Kidney (tissue), 14 donors: ENCODE data around the gene ING5. TPM values are rescaled to one million over a fixed set of nuclear protein-coding genes. Genes with fewer than 3 reads are reported as not detected.

Source experiments
- DNase-seq, 5 donors: peaks; one replicate each; pipeline ENCODE4 v3.0.0-alpha.2; 2013 to 2020
- FAIRE-seq: peaks from 2 replicates; lab custom pipeline; 2012; peaks lifted over from hg19 to GRCh38; lab: Jason Lieb, UNC
- H3K27ac ChIP-seq, 2 donors: one replicate each; pipeline ENCODE4 v1.7.0; 2013; ENCODE audit warnings: low read depth in 2 of 2, low read length in 2 of 2, inconsistent platforms in 1 of 2
- H3K27me3 ChIP-seq: one replicate; pipeline ENCODE4 v1.7.1; 2013; ENCODE audit warnings: low read length, inconsistent platforms; ENCODE audit not compliant: control insufficient read depth, insufficient read depth
- H3K36me3 ChIP-seq, 3 donors: one replicate each; pipeline versions ENCODE4 v1.7.0 to v1.7.1; 2013; ENCODE audit warnings: low read length in 3 of 3, control low read depth in 1 of 3, inconsistent platforms in 1 of 3; ENCODE audit not compliant: insufficient read depth in 3 of 3, control insufficient read depth in 2 of 3
- H3K4me1 ChIP-seq, 3 donors: one replicate each; pipeline versions ENCODE4 v1.7.0 to v1.7.1; 2013; ENCODE audit warnings: low read length in 3 of 3, inconsistent platforms in 1 of 3, low read depth in 1 of 3; ENCODE audit not compliant: control insufficient read depth in 2 of 3, insufficient read depth in 2 of 3
- H3K4me3 ChIP-seq, 3 donors: one replicate each; pipeline versions ENCODE4 v1.7.0 to v1.8.1; 2013; ENCODE audit warnings: low read length in 3 of 3, control low read depth in 1 of 3, inconsistent platforms in 1 of 3
- H3K9ac ChIP-seq, 3 donors: one replicate each; pipeline versions ENCODE4 v1.7.0 to v1.7.1; 2013; ENCODE audit warnings: low read length in 3 of 3, control low read depth in 1 of 3, inconsistent platforms in 1 of 3
- H3K9me3 ChIP-seq, 3 donors: one replicate each; pipeline versions ENCODE4 v1.7.0 to v1.7.1; 2013; ENCODE audit warnings: low read length in 3 of 3, control low read depth in 1 of 3, inconsistent platforms in 1 of 3; ENCODE audit not compliant: control insufficient read depth in 2 of 3, insufficient read depth in 1 of 3
- intact Hi-C: fragments of 100-400 bp; cut with DNase I; formaldehyde crosslinking; loops from one replicate; pipeline ENCODE4 v1.11.1; 2022
- polyA plus RNA-seq: library from polyadenylated mRNA; stranded (reverse); fragments of 350-450 nt; fragmentation: Illumina TruSeq; extraction: RNeasy Lipid Tissue Mini Kit (QIAGEN cat#74804); gene quantifications from one replicate; pipeline ENCODE4 v1.2.3, GENCODE V29; 2014; ENCODE audit warnings: low read depth, low replicate concordance; ENCODE audit not compliant: insufficient read depth
- total RNA-seq: library from RNA; stranded (reverse); fragmentation: NEBNext Ultra II Directional; extraction: Animal tissue kit (Norgen Biotek cat#: 25700); gene quantifications from one replicate; pipeline ENCODE4 v1.2.1, GENCODE V29; 2021
- TF ChIP-seq, protein P1 (sequence below): IDR thresholded peaks from 3 replicates; pipeline ENCODE4 v1.5.1; 2012; ENCODE audit warnings: mild to moderate bottlenecking, moderate library complexity, borderline replicate concordance; ENCODE audit not compliant: insufficient read depth; ENCODE audit errors: extremely low read depth
- donor health status: control.
- donor health status: control.
- donor health status: control.
- donor health status: control.
- donor health status: control.
- donor health status: DM: yes; HTN: yes; CAD: no.
- donor health status: Normal renal cell carcinoma (clear cell type).

ING5 gene
- total and polyA plus RNA-seq, 2 donors from 2014 or later, result 27.3 to 37.7 TPM

DNA sequence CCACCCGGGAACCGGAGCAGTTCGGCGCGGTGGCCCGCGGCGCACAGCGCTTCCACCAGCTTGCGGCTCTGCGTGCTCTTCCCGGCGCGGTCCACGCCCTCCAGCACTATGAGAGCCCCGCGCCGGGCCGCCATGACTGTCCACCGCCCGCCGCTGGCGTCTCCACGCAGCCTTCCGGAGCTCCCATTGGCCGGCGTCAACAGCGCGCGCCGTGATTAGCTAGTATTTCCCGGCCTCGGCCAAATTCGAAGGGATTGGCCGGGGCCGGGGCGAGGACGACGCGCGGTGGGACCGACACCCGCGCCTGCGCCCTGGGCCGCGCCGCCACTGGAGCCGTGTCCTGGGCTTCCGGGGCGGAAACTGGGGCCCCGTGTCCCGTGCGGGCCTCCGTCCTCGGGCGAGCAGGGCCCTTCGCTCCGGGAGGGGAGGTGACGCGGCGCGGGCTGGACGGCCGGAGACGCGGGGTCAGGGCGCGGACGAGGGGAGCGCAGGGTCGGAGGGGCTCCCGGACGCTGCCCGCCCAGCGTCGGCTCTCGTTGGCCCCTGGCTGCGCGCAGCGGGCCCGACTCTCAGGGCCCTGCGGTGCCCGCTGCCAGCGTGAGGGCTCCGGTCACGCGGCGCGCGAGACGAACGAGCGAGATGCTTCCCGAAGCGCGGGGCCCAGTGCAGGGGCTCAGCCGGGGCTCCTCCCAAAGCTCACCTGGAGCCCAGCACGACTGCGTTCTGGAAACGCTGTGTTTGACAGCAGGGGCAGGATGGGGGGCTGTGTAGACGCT lies 15.0 kb upstream of the ING5 start, which contains the start of gene DTYMK:
Gene DTYMK (minus strand): TSS at position 166 of the 776 bp plus-strand sequence. CDS start 32 bp downstream, at position 134.
- intact Hi-C loops, result no loop called here
- Histone ChIP-seq H3K36me3 (peaks cover 2 to 7% (median 5%) of the 10 kb centered on the region in 3 donors), H3K9me3 (no peaks in the 10 kb centered on the region), H3K4me3 (peak within 1 kb of the TSS; percentile 87 to 95 (median 90)), H3K27ac (peak within 1 kb of the TSS; percentile 92 to 94), H3K4me1 (peaks cover 0 to 12% (median 7%) of the 10 kb centered on the region in 3 donors), H3K27me3 (no peaks in the 10 kb centered on the region), H3K9ac (peak within 1 kb of the TSS; percentile 71 to 90 (median 80))
- no peak for FAIRE-seq
- DNase-seq, result peak; percentile 96 to 99 (median 98)
- TF ChIP-seq, protein P1, sequence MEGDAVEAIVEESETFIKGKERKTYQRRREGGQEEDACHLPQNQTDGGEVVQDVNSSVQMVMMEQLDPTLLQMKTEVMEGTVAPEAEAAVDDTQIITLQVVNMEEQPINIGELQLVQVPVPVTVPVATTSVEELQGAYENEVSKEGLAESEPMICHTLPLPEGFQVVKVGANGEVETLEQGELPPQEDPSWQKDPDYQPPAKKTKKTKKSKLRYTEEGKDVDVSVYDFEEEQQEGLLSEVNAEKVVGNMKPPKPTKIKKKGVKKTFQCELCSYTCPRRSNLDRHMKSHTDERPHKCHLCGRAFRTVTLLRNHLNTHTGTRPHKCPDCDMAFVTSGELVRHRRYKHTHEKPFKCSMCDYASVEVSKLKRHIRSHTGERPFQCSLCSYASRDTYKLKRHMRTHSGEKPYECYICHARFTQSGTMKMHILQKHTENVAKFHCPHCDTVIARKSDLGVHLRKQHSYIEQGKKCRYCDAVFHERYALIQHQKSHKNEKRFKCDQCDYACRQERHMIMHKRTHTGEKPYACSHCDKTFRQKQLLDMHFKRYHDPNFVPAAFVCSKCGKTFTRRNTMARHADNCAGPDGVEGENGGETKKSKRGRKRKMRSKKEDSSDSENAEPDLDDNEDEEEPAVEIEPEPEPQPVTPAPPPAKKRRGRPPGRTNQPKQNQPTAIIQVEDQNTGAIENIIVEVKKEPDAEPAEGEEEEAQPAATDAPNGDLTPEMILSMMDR, result no peak

- no peaks in the 10 kb centered on the region for H3K9me3 ChIP-seq
- intact Hi-C loops, result no loop called here
- H3K27ac ChIP-seq, result no peak overlapping the region
- peaks cover 0 to 12% (median 7%) of the 10 kb centered on the region in 3 donors for H3K4me1 ChIP-seq
- FAIRE-seq, result no peak
- no peak overlapping the region for H3K4me3 ChIP-seq
- no peak for DNase-seq
- H3K9ac ChIP-seq, result no peak overlapping the region
- TF ChIP-seq, protein P1, result no peak
- H3K36me3 ChIP-seq, result peaks cover 0 to 10% (median 7%) of the 10 kb centered on the region in 3 donors
- no peaks in the 10 kb centered on the region for H3K27me3 ChIP-seq
Observed at GRCh38 chr2:241689306-241689705, 12.5 kb upstream of the ING5 start.

DNA sequence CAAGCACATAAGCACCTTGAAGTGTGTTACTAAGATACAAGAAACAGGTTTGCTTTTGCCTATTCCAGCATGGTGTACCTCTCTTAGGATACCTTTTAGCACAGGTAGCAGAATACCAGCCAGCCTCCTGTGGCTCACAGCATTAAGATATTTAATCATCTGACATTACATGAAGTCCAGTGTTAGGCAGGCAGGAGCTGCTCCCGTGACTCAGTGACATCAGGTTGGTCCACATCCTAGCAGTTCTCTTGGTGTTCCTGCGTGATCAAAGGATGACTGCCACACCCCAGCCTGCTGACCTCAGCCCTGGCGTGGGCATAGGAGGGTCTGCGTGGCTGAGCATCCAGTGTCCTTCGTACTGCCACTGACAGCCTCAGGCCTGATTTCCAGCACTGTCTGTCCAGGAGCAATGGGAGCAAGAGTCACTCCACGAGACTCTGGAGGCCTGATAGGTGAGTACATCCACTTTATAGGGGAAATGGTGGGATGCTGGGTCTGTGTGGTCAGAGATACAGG lies 11.6 kb upstream of the ING5 start:
- TF ChIP-seq, protein P1, result no peak
- intact Hi-C loops, result no loop called here
- Histone ChIP-seq H3K27me3 (no peaks in the 10 kb centered on the region), H3K9me3 (no peaks in the 10 kb centered on the region), H3K4me1 (peaks cover 0 to 12% (median 7%) of the 10 kb centered on the region in 3 donors), H3K36me3 (peaks cover 0 to 10% (median 7%) of the 10 kb centered on the region in 3 donors), H3K4me3 (no peak overlapping the region), H3K9ac (no peak overlapping the region), H3K27ac (no peak overlapping the region)
- no peak for FAIRE-seq
- no peak for DNase-seq
